NOMO-1 (cell line): Measurements from ENCODE around the gene PSMD11.

Source experiments
- DNase-seq, 2 experiments: peaks; one replicate each; lab custom pipeline; 2025; ENCODE audit not compliant: unreplicated experiment in 2 of 2; lab: John Stamatoyannopoulos, UW

PSMD11 gene

GRCh38 chr17:32489320-32490100, 45.2 kb downstream of the PSMD11 start:
- DNase-seq, result peak in 1 of 2 experiments; percentile 24

- no peak for DNase-seq
These were observed 45.8 kb downstream of the PSMD11 start for GRCh38 chr17:32490101-32490482.

GRCh38 chr17:32491371-32492263, 47.3 kb downstream of the PSMD11 start:
- DNase-seq, result no peak

GRCh38 chr17:32492264-32492589, 47.9 kb downstream of the PSMD11 start:
- peak in 1 of 2 experiments; percentile 10 for DNase-seq

GRCh38 chr17:32492648-32493289, 48.5 kb downstream of the PSMD11 start:
- peak; percentile 76 to 80 for DNase-seq

- no peak for DNase-seq
These were observed 49.3 kb downstream of the PSMD11 start for GRCh38 chr17:32493571-32493970.

- DNase-seq, result no peak
These were observed 49.7 kb downstream of the PSMD11 start for GRCh38 chr17:32493976-32494513.

GRCh38 chr17:32494621-32495358, 50.5 kb downstream of the PSMD11 start:
- peak; percentile 32 to 69 for DNase-seq

- DNase-seq, result no peak
These were observed 51.3 kb downstream of the PSMD11 start for GRCh38 chr17:32495359-32496231.

GRCh38 chr17:32496395-32497073, 52.2 kb downstream of the PSMD11 start:
- DNase-seq, result no peak

GRCh38 chr17:32497431-32498205, 53.3 kb downstream of the PSMD11 start:
- DNase-seq, result no peak

- no peak for DNase-seq
These were observed 54.1 kb downstream of the PSMD11 start for GRCh38 chr17:32498391-32498790.

GRCh38 chr17:32502013-32502412, 57.7 kb downstream of the PSMD11 start:
- no peak for DNase-seq

- DNase-seq, result no peak
These were observed 58.4 kb downstream of the PSMD11 start for GRCh38 chr17:32502710-32503109.

- peak; percentile 22 to 94 for DNase-seq
These were observed 59.2 kb downstream of the PSMD11 start for GRCh38 chr17:32503251-32504165.

- DNase-seq, result no peak
These were observed 60.1 kb downstream of the PSMD11 start for GRCh38 chr17:32504166-32504990.
